Fibroblast of skin of right quadriceps (primary cell): ENCODE measurements around the gene PHOX2A.

Experiments
- DNase-seq: peaks from one replicate; pipeline ENCODE4 v3.0.0-alpha.2; 2013

Gene PHOX2A

GRCh38 chr11:72233056-72233772 lies 10.8 kb downstream of the PHOX2A start:
- DNase-seq: no peak

GRCh38 chr11:72232260-72233055 lies 11.5 kb downstream of the PHOX2A start:
- no peak for DNase-seq

- DNase-seq: no peak
These were observed 12.3 kb downstream of the PHOX2A start for GRCh38 chr11:72231396-72232259.

DNA sequence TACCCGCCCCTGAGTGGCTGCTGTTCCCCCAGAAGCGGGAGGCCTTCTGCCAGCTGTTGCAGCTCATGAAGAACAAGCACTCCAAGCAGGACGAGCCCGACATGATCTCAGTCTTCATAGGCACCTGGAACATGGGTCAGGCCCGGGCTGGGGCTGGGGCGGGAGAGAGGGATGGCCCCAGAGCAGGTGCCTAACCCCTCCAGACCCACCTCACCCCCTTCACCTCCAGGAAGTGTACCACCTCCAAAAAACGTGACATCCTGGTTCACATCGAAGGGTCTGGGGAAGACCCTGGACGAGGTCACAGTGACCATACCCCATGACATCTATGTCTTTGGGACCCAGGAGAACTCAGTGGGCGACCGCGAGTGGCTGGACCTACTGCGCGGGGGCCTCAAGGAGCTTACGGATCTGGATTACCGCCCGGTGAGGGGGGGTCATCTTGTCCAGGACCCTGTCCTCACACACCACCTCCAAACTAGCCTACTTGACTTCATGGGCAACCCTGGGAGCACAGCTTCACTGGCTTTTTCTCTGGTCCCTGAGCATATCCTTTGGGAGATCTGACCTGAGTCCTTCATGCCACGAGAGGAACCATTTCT lies 13.1 kb downstream of the PHOX2A start:
- no peak for DNase-seq

GRCh38 chr11:72229925-72230763 lies 13.8 kb downstream of the PHOX2A start:
- no peak for DNase-seq

- DNase-seq: no peak
These were observed 14.5 kb downstream of the PHOX2A start for GRCh38 chr11:72229336-72229924.

GRCh38 chr11:72228844-72229231 lies 15.1 kb downstream of the PHOX2A start:
- no peak for DNase-seq

DNA sequence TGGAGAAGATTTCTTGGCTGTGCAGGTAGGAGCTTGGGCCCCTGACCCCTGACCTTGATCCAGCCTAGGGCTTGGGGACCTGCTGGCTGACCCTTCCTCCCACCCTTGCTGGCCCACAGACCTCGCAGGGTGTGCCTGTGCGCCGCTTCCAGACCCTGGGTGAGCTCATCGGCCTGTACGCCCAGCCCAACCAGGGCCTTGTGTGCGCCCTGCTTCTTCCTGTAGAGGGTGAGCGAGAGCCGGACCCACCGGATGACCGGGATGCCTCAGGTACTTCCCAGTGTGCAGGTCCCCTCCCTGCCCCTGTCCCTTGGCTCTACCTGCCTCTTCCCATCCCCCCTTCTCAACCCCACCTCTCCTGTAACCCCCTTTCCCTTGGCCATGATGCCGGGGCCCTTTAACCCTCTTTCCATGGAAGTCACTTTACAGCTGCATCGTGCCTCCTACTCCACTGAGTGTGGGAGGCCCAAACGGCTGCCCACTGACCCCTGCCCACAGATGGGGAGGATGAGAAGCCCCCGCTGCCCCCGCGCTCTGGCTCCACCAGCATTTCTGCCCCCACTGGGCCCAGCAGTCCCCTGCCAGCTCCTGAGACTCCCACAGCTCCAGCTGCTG lies 15.6 kb downstream of the PHOX2A start:
- no peak for DNase-seq

- DNase-seq: no peak
These were observed 16.4 kb downstream of the PHOX2A start for GRCh38 chr11:72227316-72228228.

- no peak for DNase-seq
These were observed 17.3 kb downstream of the PHOX2A start for GRCh38 chr11:72226701-72227100.

- DNase-seq: no peak
These were observed 18.5 kb downstream of the PHOX2A start for GRCh38 chr11:72225411-72225951.

DNA sequence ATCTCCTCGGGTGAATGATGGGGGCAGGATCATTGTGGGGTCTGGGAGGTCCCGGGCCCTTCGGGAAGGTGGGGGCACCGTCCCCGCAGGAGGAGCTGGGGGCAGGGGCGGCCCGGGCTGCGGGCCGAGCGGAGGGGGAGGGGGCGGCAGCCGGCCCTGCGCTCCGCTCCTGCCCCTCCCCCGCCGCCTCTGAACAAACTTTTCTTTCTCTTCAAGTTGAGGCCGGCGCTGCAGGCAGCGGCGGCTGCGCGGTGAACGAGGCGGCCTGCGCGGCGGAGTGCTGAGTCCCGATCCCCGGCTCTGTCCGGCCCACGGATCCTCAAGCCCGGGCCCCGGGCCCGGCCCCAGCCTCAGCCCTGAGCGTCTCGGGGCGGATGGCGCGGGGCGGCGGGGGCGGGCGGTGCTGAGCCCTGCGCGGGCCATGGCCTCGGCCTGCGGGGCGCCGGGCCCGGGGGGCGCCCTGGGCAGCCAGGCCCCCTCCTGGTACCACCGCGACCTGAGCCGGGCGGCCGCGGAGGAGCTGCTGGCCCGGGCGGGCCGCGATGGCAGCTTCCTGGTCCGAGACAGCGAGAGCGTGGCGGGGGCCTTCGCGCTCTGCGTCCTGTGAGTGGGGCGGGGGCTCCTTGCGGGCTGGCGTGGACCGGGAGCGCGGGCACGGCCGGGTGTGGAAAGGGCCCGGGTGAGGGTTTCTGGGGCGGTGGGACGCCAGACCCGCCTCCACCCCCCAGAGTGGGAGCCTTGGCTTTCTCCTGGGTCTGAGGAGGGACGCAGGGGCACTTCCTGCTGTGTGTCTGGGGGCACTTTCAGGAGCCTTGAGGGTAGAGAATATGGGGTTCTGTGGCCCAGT lies 19.2 kb downstream of the PHOX2A start, which contains the start of gene INPPL1:
INPPL1 (plus strand) TSS at position 204 of the 847 bp plus-strand sequence; CDS start at position 422, 218 bp downstream.
- DNase-seq: peak; percentile 44

DNA sequence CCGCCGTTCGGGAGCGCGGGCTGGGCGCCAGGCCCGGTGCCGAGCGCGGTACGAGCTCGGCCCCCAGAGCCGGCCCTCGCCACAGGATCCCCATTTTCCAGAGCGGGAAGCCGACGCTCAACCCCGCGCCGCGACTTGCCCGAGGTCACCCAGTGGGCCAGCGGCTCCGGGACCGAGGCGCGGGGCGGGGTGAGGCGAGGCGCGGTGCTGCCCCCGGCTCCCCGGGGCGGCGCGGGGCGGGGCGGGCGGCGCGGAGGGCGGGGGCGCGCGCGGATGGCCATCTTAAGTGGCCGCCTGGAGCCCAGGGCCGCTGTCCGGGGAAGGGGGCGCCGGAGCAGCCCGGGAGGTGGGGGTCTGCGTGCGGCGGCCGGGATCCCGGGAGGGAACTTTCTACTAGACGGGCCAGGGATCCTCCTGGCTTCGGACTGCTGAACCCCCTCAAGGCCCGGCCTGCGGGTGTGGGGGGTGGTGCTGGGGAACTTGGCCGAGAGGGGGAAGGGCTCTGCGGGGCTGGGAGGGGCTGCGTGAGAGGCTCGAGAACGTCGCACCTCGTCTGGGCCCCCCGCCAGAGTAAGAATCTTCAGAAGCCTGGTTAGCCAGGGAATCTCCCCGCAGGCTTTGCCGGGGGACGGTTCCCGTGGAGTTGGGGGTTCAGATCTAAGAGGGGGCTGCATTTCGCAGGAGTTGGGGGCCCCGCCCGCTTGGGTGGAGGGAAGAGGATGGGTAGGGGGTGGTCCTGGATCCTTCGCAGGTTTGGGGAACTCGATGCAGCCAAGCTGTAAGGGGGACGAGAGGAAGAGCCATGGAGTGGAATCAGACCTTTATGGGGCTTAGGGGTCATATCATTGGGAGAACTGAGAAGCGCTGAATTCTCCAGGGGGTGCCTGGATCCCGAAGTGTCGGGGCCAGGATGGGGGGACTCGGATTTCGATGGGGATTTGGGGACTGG lies 20.1 kb downstream of the PHOX2A start:
- peak; percentile 74 for DNase-seq

GRCh38 chr11:72222907-72223614 lies 20.9 kb downstream of the PHOX2A start:
- DNase-seq: peak; percentile 95

DNA sequence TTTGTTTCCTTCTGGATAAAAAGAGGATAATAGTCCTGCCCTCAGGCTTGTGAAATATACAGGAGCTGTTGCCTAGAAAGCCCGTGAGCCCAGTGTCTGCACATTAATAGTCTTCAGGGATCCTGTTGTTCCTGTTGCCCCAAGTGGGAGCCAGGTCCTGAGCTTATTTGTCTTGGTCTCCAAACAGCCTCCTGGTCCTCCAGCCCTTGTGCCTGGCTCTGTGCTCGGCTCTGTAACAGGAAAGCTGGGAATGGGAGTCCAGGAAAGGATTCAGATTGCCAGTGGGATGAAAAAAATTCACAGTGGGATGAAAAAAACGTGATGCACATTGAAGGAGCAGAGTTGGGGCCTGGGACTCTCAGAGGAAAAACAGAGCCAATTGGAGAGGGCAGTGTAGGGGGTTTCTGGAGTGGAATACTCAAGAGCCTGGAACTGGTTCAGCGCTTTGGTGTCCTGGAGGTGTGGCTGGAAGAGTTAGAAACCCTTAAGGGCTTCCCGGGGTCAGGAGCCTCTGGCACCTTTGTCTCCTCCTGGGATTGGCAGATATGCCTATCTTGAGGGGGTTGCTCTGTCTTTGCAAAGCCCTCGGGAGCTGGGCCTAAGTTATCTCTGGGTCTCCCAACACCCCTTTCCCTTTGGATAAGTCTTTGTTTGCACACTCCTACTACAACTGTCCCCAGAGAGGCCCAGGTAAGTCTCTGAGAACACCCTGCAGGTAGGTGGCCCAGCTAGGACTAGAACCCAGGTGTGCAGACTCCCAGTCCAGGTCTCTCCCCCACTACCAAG lies 21.7 kb downstream of the PHOX2A start:
- no peak for DNase-seq
